ENCODE data around the gene SLC34A1. TPM values are rescaled to one million over a fixed set of nuclear protein-coding genes. Genes with fewer than 3 reads are reported as not detected.

The SLC34A1 gene
- total and polyA plus RNA-seq, 2 of the 4 experiments (the other 2 are of a cell fraction): not detected

DNA sequence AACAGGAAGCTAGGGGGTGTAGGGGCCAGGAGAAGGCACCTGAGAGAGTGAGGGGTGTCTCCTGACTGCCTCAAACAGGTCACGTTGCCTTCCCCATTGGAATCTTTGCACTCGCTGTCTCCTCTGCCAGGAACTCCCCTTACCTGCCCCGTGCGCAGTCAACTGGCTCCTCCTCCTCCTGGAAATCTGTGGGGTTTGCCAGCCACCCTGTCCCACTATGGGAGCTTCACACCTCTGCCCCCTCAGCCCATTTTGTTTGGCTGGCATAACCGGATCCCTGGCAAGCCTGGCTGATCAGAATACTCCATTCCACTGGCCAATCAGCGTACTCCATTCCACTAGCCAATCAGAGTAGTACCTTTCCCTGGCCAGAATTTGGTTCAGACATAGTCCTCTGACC lies 10.4 kb upstream of the SLC34A1 start:
- Histone ChIP-seq H3K4ac (ENCODE audit: low read depth, low read length) (no peak overlapping the region), H4K20me1 (ENCODE audit: insufficient read depth, low read length) (no peaks in the 10 kb centered on the region; the same call in none of the 2 replicates), H3K4me2 (ENCODE audit: low read depth, low read length) (no peak overlapping the region), H3K9me3 (ENCODE audit: control insufficient read depth, insufficient read depth, low read length) (no peaks in the 10 kb centered on the region), H3K36me3 (ENCODE audit: control insufficient read depth, insufficient read depth, low read length) (no peaks in the 10 kb centered on the region), H2BK5ac (ENCODE audit: low read depth, low read length, poor library complexity, severe bottlenecking) (no peak overlapping the region), H2BK15ac (ENCODE audit: low read depth, low read length) (no peak overlapping the region), H3K23ac (ENCODE audit: low read depth, low read length) (no peak overlapping the region), H3K79me1 (ENCODE audit: low read depth in 1 of 2, low read length in 2 of 2) (no peaks in the 10 kb centered on the region), H3K27ac (ENCODE audit: insufficient read depth, low read length) (no peak overlapping the region), H4K5ac (ENCODE audit: low read depth, low read length) (no peak overlapping the region), H3K9ac (ENCODE audit: low read depth, low read length) (no peak overlapping the region), H2AK5ac (ENCODE audit: low read depth, low read length) (no peak overlapping the region), H2BK20ac (ENCODE audit: low read depth, low read length) (no peak overlapping the region), H4K8ac (ENCODE audit: low read depth in 2 of 2, low read length in 2 of 2) (no peak overlapping the region), H4K91ac (ENCODE audit: insufficient read depth, low read depth, low read length) (no peak overlapping the region), H3K27me3 (ENCODE audit: control insufficient read depth, insufficient read depth, low read length) (peaks cover 6% of the 10 kb centered on the region; the same call in 1 of the 2 replicates), H3K4me1 (ENCODE audit: control insufficient read depth, insufficient read depth, low read length) (peaks cover 2% of the 10 kb centered on the region; the same call in 1 of the 2 replicates), H2AFZ (replicated peaks; ENCODE audit: low read length, poor library complexity) (no peak overlapping the region), H2BK120ac (ENCODE audit: low read depth, low read length) (no peak overlapping the region), H3K18ac (ENCODE audit: low read depth, low read length) (no peak overlapping the region), H3K4me3 (ENCODE audit: insufficient read depth, low read depth, low read length) (no peak overlapping the region), H3K14ac (replicated peaks; ENCODE audit: low read depth, low read length) (no peak overlapping the region), H2AK9ac (replicated peaks; ENCODE audit: low read depth, low read length, poor library complexity) (no peak overlapping the region), H3K56ac (ENCODE audit: extremely low read depth, insufficient read depth, low read length) (no peak overlapping the region), H3K9me1 (ENCODE audit: insufficient read depth, low read length) (0 out of 2 replicates have a peak, but pooled peaks cover under 1% of the 10 kb centered on the region)
- CTCF ChIA-PET: no interaction called here
- POLR2A ChIA-PET (ENCODE audit: unreplicated experiment): no interaction called here
- WGBS, 2 experiments (ENCODE audit: extremely low coverage in 2 of 2, insufficient read length in 1 of 2): 17% methylated on average over 3 of the region's 6 CpGs; no CpG with 5 or more reads in 1 of the 2 experiments
- TF ChIP-seq, protein P1, sequence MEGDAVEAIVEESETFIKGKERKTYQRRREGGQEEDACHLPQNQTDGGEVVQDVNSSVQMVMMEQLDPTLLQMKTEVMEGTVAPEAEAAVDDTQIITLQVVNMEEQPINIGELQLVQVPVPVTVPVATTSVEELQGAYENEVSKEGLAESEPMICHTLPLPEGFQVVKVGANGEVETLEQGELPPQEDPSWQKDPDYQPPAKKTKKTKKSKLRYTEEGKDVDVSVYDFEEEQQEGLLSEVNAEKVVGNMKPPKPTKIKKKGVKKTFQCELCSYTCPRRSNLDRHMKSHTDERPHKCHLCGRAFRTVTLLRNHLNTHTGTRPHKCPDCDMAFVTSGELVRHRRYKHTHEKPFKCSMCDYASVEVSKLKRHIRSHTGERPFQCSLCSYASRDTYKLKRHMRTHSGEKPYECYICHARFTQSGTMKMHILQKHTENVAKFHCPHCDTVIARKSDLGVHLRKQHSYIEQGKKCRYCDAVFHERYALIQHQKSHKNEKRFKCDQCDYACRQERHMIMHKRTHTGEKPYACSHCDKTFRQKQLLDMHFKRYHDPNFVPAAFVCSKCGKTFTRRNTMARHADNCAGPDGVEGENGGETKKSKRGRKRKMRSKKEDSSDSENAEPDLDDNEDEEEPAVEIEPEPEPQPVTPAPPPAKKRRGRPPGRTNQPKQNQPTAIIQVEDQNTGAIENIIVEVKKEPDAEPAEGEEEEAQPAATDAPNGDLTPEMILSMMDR (conservative IDR thresholded peaks at IDR 0.05; ENCODE audit: low read depth, low read length): no peak
- no peak for DNase-seq
- intact Hi-C loops (cut with micrococcal nuclease) (no loop called here), in situ Hi-C loops (cut with MboI; ENCODE audit: low sequenced_read_pairs) (no loop called here), dilution Hi-C loops (cut with HindIII; ENCODE audit: low sequenced_read_pairs, unreplicated experiment) (no loop called here)
- no TSS peak for BruUV-seq (replicated peaks)
- ATAC-seq (ENCODE audit: low read depth): no peak

All from IMR-90 (cell line).